ENCODE measurements around the gene LRRC75A.

The LRRC75A gene

DNA sequence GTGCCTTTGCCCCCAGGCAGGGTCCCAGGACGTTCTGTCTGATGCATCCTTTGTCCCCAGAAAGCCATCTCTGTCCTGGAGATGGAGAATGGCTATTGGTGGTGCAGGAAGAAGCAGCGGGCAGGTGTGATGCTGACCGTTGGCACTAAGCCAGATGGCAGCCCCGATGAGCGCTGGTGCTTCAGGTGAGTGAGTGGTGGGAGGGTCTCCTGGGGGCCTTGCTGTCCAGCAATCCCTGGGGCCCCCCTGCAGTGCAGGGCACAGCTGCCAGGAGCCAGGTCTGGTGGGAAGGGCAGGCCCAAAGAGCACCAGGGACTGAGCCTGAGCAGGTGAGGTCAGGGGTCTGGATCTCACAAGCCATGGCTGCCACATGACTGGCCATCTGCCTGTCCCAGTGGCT lies 58.5 kb downstream of the LRRC75A start:
- CTCF ChIA-PET, result interaction anchor here (0.9 kb wide), 1 partner anchor 8 kb away, joined by 4 read pairs; no protein-coding TSS in a partner anchor
- POLR2A ChIA-PET, result no interaction called here
- no peak overlapping the region for H3K4me3 ChIP-seq (ENCODE audit: low read depth, low read length)
- TF ChIP-seq, protein P1, sequence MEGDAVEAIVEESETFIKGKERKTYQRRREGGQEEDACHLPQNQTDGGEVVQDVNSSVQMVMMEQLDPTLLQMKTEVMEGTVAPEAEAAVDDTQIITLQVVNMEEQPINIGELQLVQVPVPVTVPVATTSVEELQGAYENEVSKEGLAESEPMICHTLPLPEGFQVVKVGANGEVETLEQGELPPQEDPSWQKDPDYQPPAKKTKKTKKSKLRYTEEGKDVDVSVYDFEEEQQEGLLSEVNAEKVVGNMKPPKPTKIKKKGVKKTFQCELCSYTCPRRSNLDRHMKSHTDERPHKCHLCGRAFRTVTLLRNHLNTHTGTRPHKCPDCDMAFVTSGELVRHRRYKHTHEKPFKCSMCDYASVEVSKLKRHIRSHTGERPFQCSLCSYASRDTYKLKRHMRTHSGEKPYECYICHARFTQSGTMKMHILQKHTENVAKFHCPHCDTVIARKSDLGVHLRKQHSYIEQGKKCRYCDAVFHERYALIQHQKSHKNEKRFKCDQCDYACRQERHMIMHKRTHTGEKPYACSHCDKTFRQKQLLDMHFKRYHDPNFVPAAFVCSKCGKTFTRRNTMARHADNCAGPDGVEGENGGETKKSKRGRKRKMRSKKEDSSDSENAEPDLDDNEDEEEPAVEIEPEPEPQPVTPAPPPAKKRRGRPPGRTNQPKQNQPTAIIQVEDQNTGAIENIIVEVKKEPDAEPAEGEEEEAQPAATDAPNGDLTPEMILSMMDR (IDR thresholded peaks at IDR 0.05; ENCODE audit: insufficient read depth, low read length, missing control alignments), result no peak
- no peak for DNase-seq (ENCODE audit: low read depth, low spot score)

DNA sequence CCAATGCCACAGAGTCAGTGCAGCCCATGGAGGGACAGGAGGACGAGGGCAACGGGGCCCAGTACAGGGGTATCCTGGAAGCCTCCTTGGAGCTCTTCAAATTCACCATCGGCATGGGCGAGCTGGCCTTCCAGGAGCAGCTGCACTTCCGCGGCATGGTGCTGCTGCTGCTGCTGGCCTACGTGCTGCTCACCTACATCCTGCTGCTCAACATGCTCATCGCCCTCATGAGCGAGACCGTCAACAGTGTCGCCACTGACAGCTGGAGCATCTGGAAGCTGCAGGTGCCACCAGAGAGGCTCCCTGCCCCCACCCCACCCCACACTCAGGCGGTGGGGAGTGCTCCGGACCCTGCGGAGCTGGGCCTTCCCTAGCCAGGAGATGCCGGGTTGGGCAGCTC lies 60.0 kb downstream of the LRRC75A start:
- CTCF ChIA-PET, result no interaction called here
- DNase-seq (ENCODE audit: low read depth, low spot score), result no peak
- POLR2A ChIA-PET, result interaction anchor here (1.4 kb wide), 1 partner anchor 51 kb away, joined by 4 read pairs; the partner anchor contains the start of gene UBB
- TF ChIP-seq, protein P1 (IDR thresholded peaks at IDR 0.05; ENCODE audit: insufficient read depth, low read length, missing control alignments), result no peak
- H3K4me3 ChIP-seq (ENCODE audit: low read depth, low read length), result no peak overlapping the region

DNA sequence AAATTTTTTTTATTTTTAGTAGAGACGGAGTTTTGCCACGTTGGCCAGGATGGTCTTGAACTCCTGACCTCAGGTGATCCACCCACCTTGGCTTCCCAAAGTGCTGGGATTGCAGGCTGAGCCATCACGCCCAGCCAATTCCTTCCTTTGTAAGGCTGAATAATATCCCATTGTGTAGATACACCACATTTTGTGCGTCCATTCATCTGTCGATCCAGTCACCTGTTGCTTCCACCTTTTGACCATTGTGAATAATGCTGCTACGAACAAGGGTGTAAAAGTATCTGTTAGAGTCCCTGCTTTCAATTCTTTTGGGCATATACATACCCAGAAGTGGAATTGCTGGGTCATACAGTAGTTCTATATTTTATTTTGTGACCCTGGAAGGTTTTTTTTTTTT lies 61.3 kb downstream of the LRRC75A start:
- H3K4me3 ChIP-seq (ENCODE audit: low read depth, low read length), result no peak overlapping the region
- TF ChIP-seq, protein P1 (IDR thresholded peaks at IDR 0.05; ENCODE audit: insufficient read depth, low read length, missing control alignments), result no peak
- POLR2A ChIA-PET, result no interaction called here
- DNase-seq (ENCODE audit: low read depth, low spot score), result no peak
- CTCF ChIA-PET, result interaction anchor here (0.6 to 3.9 kb wide), 2 partner anchors 7 to 470 kb away, joined by 3 to 46 read pairs; no protein-coding TSS in a partner anchor

DNA sequence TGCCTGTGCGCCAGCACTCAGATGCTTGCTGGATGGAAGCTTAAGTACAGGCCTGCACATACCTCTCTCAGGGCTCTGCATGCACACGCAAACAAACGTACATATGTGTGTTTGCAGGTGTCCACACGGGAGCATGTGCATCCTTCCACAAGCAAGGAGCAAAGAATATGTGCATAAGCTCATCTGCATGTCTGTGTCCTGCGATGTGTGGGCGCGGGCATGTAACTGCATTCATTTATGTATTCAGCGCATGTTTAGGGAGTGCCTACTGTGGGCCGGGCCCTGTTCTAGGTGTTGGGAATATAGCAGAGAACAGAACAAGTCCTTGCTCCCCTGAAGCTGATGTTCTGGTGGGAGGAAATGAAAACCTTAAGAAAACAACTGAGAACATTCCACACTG lies 62.9 kb downstream of the LRRC75A start:
- TF ChIP-seq, protein P1 (IDR thresholded peaks at IDR 0.05; ENCODE audit: insufficient read depth, low read length, missing control alignments), result no peak
- ChIA-PET CTCF (interaction anchor here (1.1 to 3.9 kb wide), 6 partner anchors 8 to 92 kb away, joined by 3 to 46 read pairs (median 12); no protein-coding TSS in a partner anchor), POLR2A (interaction anchor here (2.9 to 3.1 kb wide), 2 partner anchors 10 to 48 kb away, joined by 10 to 17 read pairs; partner anchors contain the start of gene UBB)
- H3K4me3 ChIP-seq (ENCODE audit: low read depth, low read length), result no peak overlapping the region
- no peak for DNase-seq (ENCODE audit: low read depth, low spot score)

DNA sequence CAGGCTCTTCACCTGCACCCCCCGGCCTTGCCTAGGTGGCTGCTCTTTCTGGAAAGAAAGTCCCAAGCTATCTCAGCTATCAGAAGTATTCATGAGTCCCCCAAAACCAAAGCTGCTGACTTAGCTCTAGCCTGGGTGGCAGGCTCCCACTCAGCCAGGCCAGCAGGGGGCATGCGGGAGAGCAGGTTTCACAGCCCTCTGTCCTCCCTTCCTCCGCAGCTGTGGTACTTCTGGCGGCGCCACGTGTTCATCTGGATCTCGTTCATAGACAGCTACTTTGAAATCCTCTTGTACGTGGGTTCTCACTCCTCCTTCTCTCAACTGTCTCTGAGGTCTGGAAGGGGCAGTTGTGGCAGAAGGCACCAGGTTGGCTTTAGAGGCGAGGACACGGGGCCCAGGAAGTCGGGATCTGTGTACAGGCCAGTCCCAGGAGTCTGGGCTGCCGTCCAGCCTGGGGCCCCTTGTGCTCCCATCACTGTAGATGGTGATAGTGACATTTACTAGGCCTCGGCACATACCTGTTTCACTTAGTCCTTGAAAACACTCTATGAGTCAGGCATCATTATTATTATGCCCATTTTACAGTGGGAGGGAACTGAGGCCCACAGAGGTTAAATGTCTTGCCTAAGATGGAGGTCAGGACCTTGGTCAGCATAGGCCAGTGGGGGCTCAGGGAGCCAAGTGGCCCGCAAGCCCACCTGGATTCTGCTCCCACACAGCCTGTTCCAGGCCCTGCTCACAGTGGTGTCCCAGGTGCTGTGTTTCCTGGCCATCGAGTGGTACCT lies 63.7 kb downstream of the LRRC75A start:
- ChIA-PET CTCF (interaction anchor here (0.6 to 3.9 kb wide), 12 partner anchors 9 to 132 kb away, joined by 3 to 46 read pairs (median 10); partner anchors contain the start of gene TRPV2), POLR2A (interaction anchor here (0.7 to 3.1 kb wide), 4 partner anchors 10 to 47 kb away, joined by 3 to 17 read pairs (median 6); partner anchors contain the start of gene UBB)
- TF ChIP-seq, protein P1 (IDR thresholded peaks at IDR 0.05; ENCODE audit: insufficient read depth, low read length, missing control alignments), result peak; percentile 87
- H3K4me3 ChIP-seq (ENCODE audit: low read depth, low read length), result no peak overlapping the region
- no peak for DNase-seq (ENCODE audit: low read depth, low spot score)

DNA sequence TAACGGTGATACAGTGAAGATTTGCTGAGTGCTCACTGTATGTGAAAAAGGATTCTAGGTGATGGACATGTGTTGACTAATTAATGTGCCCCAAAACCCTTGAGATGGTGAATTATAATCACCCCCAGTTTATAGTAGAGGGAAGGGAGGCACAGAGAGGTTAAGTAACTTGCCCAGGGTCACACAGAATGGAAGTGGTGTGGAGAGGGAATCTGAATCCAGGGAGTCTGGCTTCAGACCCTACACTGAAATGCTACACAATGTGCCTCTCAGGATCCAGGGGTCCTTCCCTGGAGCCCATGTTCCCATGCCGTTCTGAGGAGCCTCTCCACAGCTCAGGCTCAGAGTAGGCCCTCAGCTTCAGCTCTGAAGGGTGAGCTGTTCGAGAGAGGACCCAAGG lies 65.0 kb downstream of the LRRC75A start:
- no peak overlapping the region for H3K4me3 ChIP-seq (ENCODE audit: low read depth, low read length)
- TF ChIP-seq, protein P1 (IDR thresholded peaks at IDR 0.05; ENCODE audit: insufficient read depth, low read length, missing control alignments), result no peak
- no peak for DNase-seq (ENCODE audit: low read depth, low spot score)
- ChIA-PET CTCF (interaction anchor here (1.0 to 3.9 kb wide), 9 partner anchors 8 to 94 kb away, joined by 3 to 46 read pairs (median 13); partner anchors contain the start of gene TRPV2), POLR2A (interaction anchor here (2.9 to 3.1 kb wide), 2 partner anchors 12 to 46 kb away, joined by 10 to 17 read pairs; partner anchors contain the start of gene UBB)
